ENCODE measurements around the gene OR10A5. TPM values are rescaled to one million over a fixed set of nuclear protein-coding genes. Genes with fewer than 3 reads are reported as not detected.
"Not testable (repeated sequence)": the region's sequence is repeated elsewhere in the genome, so short reads cannot be mapped to it uniquely, and the experiment has no call there.

The OR10A5 gene
- total RNA-seq, 2 donors from 2014 or later, result not detected

GRCh38 chr11:6864438-6864837, 19.0 kb downstream of the OR10A5 start:
- DNase-seq (no peak), ATAC-seq (no peak)
- intact Hi-C loops (cut with DNase I), result no loop called here

DNA sequence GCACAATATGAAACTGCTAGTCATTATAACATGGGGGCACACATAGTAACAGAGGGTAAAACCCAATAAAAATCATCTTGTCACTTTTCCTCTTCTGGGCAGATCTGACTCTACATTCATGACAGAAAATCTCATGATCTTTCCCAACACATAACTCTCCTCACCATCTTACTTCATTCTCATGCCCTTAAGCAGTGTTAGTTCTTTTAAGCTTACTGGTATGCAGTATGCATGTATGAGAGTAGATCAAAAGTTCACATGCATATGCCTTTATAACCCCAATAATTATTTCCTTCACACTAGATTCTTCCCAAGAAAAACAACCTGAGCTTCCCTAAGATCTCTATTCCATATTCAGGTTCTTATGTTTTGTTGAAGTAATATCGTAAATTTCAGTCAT, 25.8 kb downstream of the OR10A5 start:
- DNase-seq (no peak), ATAC-seq (no peak)
- intact Hi-C loops (cut with DNase I), result no loop called here

GRCh38 chr11:6875761-6876160, 30.3 kb downstream of the OR10A5 start:
- no peak for ATAC-seq
- intact Hi-C loops (cut with DNase I), result no loop called here
- no peak for DNase-seq

DNA sequence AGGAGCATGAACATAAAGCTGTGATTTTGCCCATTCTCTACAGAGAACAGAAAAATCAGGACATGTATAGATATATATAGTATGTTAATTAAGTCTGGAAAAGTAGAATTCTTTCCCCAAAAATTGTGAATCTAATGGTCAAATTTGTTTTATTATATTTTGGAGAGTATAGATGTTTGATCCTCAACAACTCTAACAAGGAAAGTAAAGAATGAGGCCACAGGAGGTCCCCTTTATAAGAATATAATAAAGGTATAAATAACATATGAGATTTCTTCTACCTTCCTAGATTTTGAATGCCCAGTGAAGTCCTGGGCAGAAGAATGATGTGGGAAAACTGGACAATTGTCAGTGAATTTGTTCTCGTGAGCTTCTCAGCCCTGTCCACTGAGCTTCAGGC, 30.8 kb downstream of the OR10A5 start, which contains the start of gene OR10A4:
OR10A4 (plus strand) TSS at position 301 of the 400 bp plus-strand sequence; CDS start at position 324, 23 bp downstream.
- no peak for ATAC-seq
- intact Hi-C loops (cut with DNase I), result no loop called here

DNA sequence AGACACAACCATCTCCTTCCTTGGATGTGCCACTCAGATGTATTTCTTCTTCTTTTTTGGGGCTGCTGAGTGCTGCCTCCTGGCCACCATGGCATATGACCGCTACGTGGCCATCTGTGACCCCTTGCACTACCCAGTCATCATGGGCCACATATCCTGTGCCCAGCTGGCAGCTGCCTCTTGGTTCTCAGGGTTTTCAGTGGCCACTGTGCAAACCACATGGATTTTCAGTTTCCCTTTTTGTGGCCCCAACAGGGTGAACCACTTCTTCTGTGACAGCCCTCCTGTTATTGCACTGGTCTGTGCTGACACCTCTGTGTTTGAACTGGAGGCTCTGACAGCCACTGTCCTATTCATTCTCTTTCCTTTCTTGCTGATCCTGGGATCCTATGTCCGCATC, 31.4 kb downstream of the OR10A5 start:
- DNase-seq (no peak), ATAC-seq (no peak)
- intact Hi-C loops (cut with DNase I), result no loop called here

More for the DNA sequence above, 30.8 kb downstream of the OR10A5 start, which contains the start of gene OR10A4:
- DNase-seq, result no peak

DNA sequence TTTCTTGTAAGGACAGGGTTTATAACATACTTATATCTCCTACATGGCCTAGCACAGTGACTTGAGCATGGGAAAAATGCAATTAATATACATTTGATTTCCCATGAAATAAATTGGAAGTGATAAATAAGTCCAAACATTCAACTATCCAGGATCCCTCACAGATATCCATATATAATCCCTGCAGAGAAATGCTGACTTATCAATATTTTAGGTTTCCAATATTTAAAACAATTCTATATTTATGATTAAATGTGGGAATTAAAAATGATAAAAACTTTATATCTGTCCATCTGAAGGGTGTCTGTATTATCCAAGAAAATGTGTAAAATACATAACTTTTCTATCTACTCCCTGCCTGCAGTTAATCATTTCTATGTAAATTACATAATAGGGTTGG, 37.3 kb downstream of the OR10A5 start:
- DNase-seq (no peak), ATAC-seq (no peak)
- intact Hi-C loops (cut with DNase I), result no loop called here

- intact Hi-C loops (cut with DNase I); DNase-seq; ATAC-seq: not testable (repeated sequence)
These were observed 42.2 kb downstream of the OR10A5 start for GRCh38 chr11:6887711-6888110.

- intact Hi-C loops (cut with DNase I), result no loop called here
- DNase-seq (no peak), ATAC-seq (no peak)
These were observed 43.3 kb downstream of the OR10A5 start for GRCh38 chr11:6888830-6889229.

DNA sequence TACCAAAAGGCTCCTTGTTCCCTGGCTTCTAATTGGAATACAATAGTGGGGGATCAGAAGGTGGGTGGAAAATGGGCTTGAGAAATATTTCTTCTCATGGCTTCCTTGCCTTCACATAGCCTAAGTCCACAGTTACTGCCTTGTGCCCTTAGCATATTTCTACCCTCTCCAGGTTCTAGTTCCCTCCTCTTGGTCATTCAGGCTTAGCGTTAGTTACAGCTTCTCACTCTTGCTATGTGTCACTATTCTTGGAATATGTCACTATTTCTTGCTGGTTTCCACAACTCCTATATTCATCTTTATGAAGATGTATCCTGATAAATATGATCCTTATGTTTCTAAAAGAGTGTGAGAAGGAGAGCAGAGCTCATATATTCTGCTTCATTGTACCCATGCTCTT, 44.4 kb downstream of the OR10A5 start:
- intact Hi-C loops (cut with DNase I), result no loop called here
- no peak for DNase-seq
- no peak for ATAC-seq

- DNase-seq (no peak), ATAC-seq (no peak)
- intact Hi-C loops (cut with DNase I), result no loop called here
These were observed 46.9 kb downstream of the OR10A5 start, which contains the start of gene OR2D2 for GRCh38 chr11:6892400-6892799. Gene OR2D2, minus strand, starts transcription at chr11:6892500. Its CDS starts 0 bp downstream, at chr11:6892500.

DNA sequence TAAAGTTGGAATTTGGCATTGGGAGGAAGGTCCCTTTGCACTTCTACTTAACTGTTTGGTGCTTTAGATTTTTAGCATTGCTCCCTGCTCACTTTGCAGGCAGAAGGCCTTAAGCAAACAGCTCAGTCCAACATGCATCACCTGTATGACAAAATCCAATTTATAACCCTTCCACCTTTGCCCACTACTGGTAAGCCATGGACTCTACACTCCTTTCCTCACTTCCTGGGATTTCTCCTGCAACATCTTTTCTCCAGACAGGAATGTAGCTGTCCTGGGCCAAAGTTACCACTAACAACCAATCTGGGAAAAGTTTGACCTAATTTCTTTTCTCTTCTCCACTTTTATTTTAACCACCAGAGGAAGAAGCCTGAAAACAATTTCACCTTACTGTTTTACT, 48.6 kb downstream of the OR10A5 start:
- DNase-seq (no peak), ATAC-seq (no peak)
- intact Hi-C loops (cut with DNase I), result no loop called here

DNA sequence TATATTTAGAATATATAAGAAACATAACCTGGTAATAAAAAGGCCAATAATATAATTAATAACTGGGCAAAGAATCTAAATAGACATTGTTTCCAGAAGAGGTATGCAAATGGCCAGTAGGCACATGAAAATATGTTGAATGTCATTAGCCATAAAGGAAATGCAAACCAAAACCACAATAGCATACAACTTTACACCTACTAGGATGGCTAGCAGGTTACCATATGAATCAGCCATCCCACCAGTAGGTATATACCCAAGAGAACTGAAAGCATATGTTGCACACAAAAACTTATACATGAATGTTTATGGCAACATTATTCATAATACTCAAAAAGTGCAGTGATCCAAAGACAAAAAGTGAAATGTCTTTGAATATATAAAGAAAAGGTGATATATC, 49.5 kb downstream of the OR10A5 start:
- ATAC-seq, result no peak
- no peak for DNase-seq
- intact Hi-C loops (cut with DNase I), result no loop called here

Other genes with a start within 250 kb of the OR10A5 start
- 10 to 100 TPM; 14.2 to 18.0 TPM for gene RRP8, start 242.1 kb upstream of the OR10A5 start, total RNA-seq
- gene ILK, start 241.9 kb upstream of the OR10A5 start, total RNA-seq, result 100 to 1,000 TPM; 166 to 183 TPM
- 100 to 1,000 TPM; 102 to 105 TPM for gene TAF10, start 233.5 kb upstream of the OR10A5 start, total RNA-seq
- 10 to 100 TPM; 69.5 to 87.7 TPM for gene TPP1, start 226.3 kb upstream of the OR10A5 start, total RNA-seq
- 10 to 100 TPM; 14.4 to 15.8 TPM for gene DCHS1, start 189.9 kb upstream of the OR10A5 start, total RNA-seq
- 10 to 100 TPM; 40.0 to 48.6 TPM for gene MRPL17, start 162.3 kb upstream of the OR10A5 start, total RNA-seq
- under 1 TPM; 0.08 to 0.15 TPM for gene OR2AG2, start 73.7 kb upstream of the OR10A5 start, total RNA-seq
- not detected for gene OR2AG1, start 62.7 kb upstream of the OR10A5 start, total RNA-seq
- gene OR6A2, start 46.0 kb upstream of the OR10A5 start, total RNA-seq, result under 1 TPM in 1 of 2 donors, not detected in 1; 0.08 TPM
- gene OR10A2, start 17.4 kb downstream of the OR10A5 start, total RNA-seq, result not detected
- gene OR10A4, start 30.9 kb downstream of the OR10A5 start, total RNA-seq, result not detected
- not detected for gene OR2D2, start 46.8 kb downstream of the OR10A5 start, total RNA-seq
- gene OR2D3, start 75.3 kb downstream of the OR10A5 start, total RNA-seq, result not detected
- 1 to 10 TPM in 1 of 2 donors, under 1 TPM in 1; 0.89 to 1.0 TPM for gene ZNF215, start 80.7 kb downstream of the OR10A5 start, total RNA-seq
- gene ZNF214, start 174.7 kb downstream of the OR10A5 start, total RNA-seq, result 1 to 10 TPM; 1.4 to 1.5 TPM
- not detected for gene NLRP14, start 174.8 kb downstream of the OR10A5 start, total RNA-seq
- gene RBMXL2, start 243.3 kb downstream of the OR10A5 start, total RNA-seq, result not detected

All from left cardiac atrium (tissue), 4 donors.